GM18520 (cell line): ENCODE measurements around the gene UNC13D.

Experiments
- ATAC-seq: cut with Tn5 transposase; IDR thresholded peaks from one replicate; pipeline ENCODE4 v1.9.1; 2021; ENCODE audit not compliant: unreplicated experiment

The UNC13D gene

DNA sequence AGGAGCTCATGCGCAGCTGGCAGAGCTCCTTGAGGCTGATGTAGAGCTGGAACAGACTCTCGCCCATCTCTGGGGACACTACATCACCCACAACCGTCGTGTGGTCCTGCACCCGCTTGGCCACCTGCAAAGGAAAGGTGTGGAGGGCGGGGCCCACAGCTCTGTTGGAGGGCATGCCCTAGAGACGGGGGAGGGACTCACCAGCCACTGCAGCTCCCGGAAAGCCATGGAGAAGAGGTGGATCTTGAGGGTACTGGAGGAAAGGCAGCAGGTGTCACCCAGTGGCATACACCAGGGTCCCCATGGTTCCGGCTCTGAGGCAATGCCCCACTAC lies 8.6 kb downstream of the UNC13D start:
- no peak for ATAC-seq

DNA sequence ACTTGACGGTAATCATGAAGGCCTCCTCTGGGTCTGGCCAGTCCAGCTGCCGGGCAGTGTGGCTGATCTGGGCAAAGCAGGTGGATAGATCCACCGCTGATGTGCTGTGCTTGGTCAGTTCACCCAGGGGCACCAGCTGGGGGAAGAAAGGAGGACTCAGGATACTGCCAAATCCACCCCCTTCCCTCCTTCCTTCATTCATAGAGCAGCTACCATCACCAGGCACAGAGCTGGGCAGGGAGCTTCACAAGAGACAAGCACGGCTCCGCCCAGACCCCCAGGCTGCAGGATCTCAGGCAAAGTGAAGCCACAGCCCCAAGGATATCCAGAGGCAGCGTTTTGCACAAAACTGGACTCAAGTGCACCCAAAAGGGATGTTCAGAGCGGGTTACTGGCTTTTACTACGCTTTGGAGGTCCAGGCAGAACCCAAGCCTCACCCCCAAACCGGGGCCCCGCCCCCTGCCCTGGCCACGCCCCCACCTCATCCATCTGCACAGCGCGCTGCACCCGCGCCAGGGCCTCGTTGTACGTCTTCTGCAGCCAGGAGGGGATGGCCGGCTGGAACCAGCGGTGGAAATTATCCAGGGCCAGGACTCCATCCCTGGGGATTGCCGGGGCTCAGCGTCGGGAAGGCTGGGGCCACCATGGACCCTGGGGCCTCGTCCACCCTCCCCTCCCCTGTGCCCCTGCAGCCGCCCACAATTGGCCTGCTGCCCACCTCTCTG lies 9.1 kb downstream of the UNC13D start:
- no peak for ATAC-seq

DNA sequence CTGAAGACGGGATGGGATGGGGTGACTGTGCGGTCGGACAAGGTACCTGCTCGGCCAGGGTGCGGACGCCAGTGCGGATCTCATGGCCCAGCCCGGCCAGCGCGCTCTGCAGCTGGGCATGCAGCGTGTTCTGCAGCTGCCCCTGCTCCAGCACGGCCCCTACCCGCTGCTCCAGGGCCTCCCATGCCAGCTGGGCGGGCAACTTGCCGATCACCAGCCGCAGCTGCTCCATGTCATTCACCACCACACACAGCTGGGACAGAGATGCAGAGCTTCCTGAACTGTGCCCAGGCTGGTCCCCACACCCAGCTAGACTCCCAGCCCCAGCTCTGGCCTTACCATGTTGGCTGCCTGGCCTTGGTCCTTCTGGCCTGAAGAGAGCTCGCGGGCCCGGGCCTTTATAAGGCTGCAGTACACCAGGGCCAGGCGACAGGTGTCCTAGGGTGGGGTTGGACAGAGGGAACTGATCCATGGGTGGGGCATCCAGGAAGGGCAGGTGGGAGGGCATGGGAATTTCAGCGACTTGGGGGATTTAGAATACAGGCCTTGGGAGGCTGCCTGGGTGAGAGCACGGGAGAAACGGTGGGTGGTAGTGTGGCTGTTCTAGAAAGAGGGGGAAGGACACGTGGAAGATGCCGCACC lies 9.8 kb downstream of the UNC13D start:
- no peak for ATAC-seq

DNA sequence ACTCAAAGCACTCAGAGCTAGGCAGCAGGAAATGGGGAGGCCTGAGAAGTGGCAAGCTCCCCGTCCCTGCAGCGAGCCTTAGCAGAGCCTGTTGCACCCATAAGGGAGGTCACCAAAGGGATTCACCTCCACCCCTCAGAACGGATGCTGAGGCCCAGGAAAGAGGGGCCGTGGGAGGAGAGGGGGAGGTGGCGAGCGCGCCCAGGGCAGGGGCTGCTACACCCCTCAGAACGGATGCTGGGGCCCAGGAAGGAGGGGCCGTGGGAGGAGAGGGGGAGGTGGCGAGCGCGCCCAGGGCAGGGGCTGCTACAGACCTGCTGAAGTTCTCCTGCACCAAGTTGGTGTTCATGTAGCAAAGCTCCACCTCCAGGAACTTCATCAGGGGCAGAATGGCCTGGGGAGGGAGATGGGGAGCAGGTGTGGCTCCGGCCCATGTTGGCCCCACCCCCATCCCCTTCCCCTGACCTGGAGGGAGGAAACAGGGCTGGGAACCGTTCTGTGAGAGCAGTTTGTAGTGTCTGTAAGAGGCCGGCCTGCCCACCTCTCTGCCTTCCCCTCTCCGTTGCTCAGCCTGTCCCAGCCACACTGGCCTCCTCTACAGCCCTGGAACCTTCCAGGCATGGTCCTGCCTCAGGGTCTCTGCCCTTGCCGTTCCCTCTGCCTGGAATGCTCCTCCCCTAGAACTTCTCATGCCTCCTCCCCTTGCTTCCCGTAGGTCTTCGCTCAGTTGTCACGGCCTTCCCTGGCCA lies 11.4 kb downstream of the UNC13D start:
- no peak for ATAC-seq

DNA sequence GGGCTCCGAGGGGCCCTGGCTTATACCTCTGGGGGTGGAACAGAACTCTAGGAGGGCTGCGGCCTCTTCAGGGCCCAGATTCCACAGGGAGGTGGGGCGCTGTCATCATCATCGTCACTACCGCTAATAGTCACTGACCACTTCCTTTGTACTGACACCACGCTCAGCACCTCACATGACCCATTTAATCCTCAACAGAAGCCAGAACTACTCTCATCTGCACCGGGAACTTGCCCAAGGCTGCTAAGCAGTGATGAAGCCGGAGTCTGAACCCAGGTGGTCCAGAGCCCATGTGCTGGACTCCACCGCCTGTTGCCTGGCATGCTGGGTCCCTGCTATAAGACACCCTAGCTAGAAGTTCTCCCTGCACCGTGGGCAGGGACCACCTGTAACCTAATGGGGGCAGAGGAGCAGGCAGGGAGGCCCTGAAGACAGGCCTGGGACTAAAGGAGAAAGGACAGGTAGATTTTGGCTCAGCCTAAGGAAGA lies 12.0 kb downstream of the UNC13D start:
- ATAC-seq: no peak

DNA sequence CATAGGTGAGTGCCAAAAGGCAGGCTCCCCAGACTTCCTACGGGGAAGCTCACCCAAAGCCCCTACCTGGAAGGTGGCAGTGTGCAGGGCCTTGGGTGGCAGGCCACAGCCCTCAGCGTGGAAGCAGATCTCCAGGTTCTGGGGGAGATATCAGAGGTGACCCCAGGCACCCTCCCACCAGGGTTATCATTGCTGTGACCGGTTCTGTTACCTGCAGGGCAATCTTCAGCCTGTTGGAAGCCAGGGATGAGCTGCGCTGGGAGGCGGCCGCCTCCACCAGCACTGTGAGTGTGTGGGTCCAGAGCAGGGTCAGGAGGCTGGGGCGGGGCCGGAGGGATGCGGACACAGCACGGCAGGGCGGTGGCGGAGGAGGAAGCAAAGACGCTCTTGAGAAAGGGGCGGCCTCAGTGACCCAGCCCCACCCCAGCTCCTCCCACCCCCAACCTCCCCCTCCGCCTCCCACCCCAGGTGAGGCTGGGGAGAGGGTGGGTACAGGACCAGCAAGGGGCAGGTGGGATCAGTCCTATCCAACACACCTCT lies 13.1 kb downstream of the UNC13D start:
- no peak for ATAC-seq

DNA sequence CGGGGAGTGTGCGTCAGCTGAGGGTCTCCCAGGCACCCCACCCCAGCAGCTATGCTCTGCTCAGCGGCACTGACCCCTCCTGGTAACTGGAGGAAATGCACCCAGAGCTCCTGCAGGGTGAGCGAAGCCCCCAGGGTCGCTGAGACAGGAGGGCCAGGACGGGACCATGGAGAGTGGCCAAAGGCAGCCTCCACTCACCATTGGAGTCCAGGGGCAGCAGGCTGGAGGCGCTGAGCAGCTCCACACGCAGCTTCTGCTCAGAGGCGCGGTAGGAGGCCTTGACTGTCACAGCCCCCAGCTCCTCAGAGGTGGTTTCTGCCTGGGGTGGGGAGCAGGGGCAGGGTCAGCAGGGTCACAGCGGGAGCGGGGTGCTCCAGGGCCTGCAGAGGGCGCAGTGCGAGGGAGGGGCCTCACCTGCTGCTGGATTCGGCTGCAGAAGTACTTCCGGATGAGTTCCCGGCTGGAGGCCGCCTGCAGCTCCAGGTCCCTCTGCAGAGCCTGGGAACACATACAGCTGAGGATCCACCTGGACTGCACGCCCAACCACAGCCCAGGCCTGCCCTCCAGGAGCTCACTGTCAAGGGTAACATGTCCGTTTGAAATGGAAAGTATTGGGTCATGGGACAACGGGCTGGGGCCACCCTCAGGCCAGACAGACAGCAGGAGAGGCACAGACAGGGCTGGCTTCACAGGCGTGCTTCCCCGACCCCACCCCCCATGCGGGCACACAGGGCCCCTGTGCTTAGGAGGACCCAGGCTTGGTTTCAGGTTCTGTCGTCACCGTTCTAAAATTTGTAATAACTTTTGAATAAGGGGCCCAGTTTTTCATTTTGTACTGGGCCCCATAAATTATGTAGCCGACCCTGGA lies 13.8 kb downstream of the UNC13D start:
- ATAC-seq: no peak

DNA sequence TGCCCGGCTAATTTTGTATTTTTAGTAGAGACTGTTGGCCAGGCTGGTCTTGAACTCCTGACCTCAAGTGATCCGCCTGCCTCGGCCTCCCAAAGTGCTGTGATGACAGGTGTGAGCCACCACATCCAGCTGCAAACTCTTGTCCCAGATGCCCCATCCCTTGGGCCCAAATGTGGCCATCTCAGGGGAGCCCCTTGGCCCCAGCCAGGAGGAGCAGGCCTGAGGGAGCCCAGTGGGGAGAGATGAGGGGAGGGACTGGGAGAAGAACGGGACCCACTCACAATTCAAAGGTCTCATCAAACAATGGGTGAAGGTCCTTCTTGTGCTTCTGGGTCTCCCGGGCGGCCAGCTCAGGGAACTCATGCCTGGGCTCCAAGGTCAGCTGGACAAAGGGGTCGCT lies 14.5 kb downstream of the UNC13D start:
- ATAC-seq: no peak

DNA sequence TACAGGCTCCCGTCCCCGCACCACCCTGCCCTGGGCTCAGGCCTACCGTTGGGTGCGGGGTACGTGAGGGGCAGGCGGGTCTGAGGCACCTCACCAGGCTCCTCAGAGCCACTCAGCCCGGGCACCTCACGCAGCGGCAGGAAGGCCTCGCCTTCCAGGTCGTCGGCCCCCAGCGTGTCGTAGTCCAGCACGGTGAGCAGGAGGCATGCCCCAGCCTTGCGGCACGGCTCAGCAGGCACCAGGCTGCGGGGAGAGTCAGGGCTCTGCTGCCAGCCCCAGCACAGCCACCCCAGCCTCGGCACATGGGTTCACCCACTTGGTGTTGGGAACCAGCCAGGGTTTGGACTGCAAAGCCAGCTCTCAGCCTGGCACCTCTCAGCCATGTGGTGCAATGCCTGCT lies 15.5 kb downstream of the UNC13D start:
- no peak for ATAC-seq

DNA sequence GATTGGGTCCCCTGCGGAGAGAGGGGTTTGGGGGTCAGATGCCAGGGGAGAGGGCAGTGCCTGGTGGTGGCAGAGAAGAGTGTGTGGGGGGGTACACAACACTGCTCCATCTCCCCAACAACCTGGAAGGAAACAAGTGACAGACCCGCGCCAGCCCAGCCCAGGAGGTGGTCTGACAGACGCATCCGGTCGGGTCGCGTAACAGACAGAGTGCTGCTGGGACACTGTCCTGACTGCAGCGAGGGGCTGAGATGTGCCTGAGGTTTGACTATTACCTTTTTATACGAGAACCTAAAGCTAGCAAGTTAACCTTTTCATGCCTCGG lies 16.2 kb downstream of the UNC13D start:
- ATAC-seq: no peak

DNA sequence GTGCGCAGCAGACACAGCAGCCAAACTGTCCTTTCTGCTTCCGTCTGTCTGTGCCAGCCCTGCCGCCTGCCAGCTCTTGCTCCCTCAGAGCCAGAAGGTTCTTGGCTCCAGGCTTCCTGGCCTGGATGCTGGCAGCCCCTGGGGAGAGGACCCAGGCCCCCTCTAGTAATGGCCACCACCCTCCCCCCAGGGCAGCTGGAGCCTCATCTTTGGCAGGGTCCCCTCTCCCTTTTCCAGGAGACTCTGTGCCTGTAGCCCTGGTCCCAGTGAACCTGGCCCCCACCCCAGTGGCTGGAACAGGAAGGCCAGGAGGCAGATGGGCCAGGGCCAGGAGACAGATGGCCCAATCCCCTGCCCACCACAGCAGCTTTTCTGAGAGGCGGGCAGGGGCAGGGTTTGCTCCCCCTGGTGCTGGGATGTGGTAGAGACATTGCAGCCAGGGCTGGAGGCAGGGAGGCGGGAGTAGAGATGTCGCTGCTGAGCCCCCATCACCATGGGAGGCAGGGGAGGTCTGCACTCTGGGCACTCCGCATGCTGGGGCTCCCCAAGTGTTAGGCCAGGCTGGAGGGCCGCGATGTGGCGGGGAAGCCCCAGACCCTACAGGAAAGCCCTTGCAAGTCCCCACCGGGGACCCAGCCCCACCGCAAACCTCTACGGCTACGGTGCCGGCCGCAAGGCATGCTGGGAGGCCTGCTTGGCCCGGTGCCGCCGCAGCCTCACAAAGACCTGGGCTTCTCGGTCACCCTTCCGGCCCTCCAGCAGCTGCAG lies 16.7 kb downstream of the UNC13D start:
- ATAC-seq: no peak

DNA sequence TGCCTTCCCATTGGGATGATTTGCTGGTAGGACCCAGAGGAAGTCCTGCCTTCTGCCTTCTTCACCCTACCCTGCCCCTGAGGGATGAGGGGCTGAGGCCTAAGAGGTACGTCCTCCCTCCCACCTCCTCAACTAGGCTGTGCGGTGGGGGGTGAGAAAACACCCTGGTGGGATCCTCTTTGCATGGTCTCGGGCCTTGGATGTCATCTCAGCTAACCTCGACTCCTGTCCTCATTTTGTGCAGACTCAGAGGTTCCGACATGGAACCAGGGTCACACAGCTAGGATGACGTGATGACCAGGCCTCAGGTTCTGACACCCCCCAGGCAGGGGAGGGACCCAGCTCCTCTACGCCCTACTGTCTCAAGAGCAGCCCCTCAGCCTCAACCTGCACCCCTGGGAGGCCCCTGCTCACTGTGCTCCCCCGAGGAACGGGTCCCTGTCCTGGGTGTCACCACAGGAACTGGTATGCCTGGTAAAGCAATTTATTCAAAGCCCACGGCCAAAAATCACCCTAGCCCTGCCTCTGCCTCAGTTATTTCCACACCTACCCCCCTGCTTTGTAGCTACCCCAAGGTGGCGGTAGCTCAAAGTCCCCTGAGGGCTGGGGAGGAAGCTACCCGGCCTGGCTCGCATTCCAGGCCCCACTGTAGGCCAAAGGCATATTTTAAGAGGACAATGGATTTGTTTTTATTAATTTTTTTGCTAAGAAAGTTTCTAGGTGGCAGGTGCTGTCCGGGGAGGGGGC lies 17.5 kb downstream of the UNC13D start:
- ATAC-seq: no peak

DNA sequence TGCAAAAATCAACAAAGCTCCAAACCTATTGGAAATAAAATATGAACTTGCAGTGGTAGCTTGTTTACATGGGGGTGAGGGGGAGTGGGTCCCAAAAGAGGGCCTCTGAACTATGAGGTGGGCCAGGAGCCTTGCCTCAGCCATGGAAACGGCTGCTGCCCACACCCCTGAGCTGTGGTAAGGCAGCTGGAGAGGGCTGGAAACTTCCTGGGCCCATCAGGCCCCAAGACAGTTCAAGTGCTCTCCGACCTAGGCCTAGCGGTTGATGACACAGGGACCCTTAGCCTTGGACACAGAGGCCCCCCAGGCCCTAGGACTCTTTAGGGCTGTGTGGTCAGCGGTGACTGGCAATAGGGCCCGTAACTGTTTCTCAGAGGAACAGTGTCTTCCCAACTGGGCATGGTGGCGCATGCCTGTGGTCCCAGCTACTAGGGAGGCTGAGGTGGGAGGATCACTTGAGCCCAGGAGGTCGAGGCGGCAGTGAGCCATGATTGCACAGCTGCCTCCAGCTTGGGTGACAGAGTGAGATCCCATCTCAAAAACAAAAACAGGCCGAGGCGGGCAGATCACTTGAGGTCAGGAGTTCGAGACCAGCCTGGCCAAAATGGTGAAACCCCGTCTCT lies 18.3 kb downstream of the UNC13D start:
- ATAC-seq: no peak

DNA sequence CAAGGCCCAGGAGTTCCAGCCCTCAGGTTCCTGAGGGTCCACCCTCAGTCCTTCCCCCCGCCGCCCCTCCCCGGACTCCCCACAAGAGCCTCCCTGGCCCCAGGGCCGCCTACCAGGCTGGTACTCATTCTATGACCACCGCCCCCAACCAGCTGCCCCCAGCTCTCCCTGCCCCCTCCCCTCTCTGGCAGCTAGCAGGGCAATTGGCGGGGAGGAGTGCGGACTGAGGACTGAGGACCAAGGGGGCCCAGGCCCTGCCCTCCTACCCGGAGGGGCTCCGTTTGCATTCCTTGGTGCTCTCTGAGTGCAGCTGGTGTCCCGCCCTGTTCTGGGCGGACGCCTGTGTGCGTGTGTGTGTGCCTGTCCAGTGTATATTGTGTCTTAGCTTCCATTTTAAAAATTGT lies 19.1 kb downstream of the UNC13D start:
- ATAC-seq: no peak

DNA sequence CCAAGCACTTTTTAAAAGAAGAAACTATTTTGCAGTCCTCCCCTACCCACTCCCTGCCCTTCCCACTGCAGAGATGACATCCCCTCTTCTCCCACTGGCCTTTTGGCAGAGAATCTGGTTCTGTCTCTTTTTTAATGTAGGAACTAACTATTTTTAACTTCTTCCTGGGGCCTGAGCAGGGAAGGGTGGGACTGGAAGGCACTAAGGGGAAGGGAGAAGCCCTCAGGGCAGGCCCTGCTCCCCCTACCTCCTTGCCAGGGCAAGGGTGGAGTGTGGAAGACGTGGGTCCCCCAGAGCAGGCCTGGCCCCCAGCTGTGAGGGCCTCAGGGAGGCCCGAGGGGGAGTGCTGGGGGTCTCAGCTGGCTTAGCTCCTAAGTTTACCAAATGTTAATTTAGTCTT lies 19.5 kb downstream of the UNC13D start:
- ATAC-seq: no peak

DNA sequence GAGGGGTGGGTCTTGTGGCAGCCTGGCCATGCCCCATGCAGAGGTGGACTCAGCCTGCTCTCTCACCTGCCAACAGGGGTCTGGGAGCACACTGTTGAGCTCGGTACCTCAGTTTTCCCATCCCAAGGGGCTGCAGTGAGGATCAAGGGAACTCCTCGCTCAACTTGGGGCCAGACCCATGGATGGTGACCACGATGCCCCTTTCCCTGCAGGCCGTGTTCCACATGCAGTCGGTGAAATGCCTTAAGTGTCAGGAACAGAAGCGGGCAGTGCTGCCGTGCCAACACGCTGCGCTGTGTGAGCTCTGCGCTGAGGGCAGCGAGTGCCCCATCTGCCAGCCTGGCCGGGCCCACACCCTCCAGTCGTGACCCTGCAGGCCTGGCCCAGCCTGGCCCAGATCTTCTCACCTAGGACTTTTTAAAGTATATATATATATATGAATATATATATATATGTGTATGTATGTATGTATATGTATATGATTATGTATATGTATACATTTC lies 20.1 kb downstream of the UNC13D start:
- no peak for ATAC-seq

DNA sequence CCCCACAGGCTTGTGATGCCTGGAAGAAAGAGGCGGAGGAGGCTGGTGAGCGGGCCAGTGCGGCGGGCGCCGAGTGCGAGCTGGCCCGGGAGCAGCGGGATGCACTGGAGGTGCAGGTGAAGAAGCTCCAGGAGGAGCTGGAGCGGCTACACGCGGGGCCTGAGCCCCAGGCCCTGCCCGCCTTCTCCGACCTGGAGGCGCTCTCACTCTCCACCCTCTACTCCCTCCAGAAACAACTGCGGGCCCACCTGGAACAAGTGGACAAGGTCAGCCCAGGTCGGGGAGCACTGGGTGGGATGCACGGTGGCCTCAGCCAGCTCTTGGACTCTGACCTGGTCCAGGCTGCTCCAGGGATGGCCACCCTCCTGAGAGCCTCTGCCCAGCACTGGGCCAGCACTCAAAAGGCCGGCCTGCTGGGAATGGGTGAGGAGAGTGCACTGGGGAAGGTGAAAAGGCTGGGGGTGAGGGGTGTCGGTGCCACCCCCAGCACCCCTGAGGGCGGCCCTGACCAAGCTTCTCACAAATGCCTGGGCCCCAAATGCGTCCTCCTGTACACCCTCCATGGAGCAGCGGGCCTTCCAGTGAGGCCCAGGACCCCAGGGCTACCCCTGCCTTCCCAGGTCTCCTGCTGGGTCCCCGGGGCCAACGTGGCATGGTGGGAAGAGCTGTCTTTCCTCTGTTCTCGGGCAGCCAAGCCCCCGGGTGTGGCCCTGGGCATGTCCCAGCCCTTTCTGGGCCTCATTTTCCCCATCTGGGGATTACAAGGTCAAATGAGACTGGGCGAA lies 20.8 kb downstream of the UNC13D start:
- ATAC-seq: no peak

DNA sequence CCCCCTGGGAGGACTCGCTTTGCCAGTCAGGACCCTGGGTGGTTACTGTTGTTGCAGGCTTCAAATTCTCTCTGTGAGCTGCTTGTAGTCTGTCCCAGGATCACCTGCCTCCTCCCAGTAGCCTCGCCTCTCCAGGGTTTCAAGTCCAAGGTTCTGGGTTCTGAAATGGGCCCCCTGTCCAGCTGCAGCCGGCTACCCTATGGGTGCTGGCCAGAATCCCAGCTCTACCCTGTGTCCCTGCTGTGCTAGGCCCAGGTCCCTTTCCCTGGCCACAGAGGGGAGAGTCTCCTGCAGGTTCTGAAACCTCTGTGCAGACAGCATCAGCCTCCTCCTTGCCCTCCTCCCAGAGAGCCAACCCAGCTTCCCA lies 21.4 kb downstream of the UNC13D start:
- no peak for ATAC-seq
